Stomach (tissue), 9 donors: Measurements from ENCODE around the gene DHRS9. TPM values are rescaled to one million over a fixed set of nuclear protein-coding genes. Genes with fewer than 3 reads are reported as not detected.

ENCODE experiments used
- DNase-seq, 2 donors: peaks; one replicate each; pipeline versions ENCODE4 v3.0.0 to v3.0.0-alpha.2; 2013 to 2019
- H3K27ac ChIP-seq, 5 donors: fragments of 200-600 bp in 4 of 5; sonication (generic) in 4 of 5; one replicate each; pipeline ENCODE4 v1.5.1; 2013 to 2019; ENCODE audit warnings: mild to moderate bottlenecking in 1 of 5, moderate library complexity in 1 of 5
- H3K27me3 ChIP-seq, 3 donors: fragments of 200-600 bp; sonication (generic); one replicate each; pipeline ENCODE4 v1.5.1; 2017 to 2019; ENCODE audit warnings: mixed run types in 1 of 3
- H3K36me3 ChIP-seq, 4 donors: fragments of 200-600 bp; sonication (generic); 1 replicate in 3 of 4; 2 replicates in 1 of 4; pipeline ENCODE4 v1.5.1; 2016 to 2019
- H3K4me1 ChIP-seq, 4 donors: fragments of 200-600 bp; sonication (generic); one replicate each; pipeline ENCODE4 v1.5.1; 2016 to 2019
- H3K4me3 ChIP-seq, 4 donors: fragments of 200-600 bp; sonication (generic) in 3 of 4; one replicate each; pipeline ENCODE4 v1.5.1; 2016 to 2019; ENCODE audit warnings: mild to moderate bottlenecking in 1 of 4
- H3K9me3 ChIP-seq, 4 donors: fragments of 200-600 bp; sonication (generic); one replicate each; pipeline ENCODE4 v1.5.1; 2016 to 2019
- CTCF ChIP-seq, 7 experiments: fragments of 450-650 bp in 4 of 7; fragments of 200-600 bp in 3 of 7; sonication (generic) in 3 of 7; IDR thresholded peaks; one replicate each; pipeline ENCODE4 v1.5.1; 2016 to 2019; ENCODE audit warnings: antibody characterized with exemption in 7 of 7, control low read depth in 2 of 7, mild to moderate bottlenecking in 1 of 7
- EP300 ChIP-seq: sonication (generic); formaldehyde crosslinking; IDR thresholded peaks from one replicate; pipeline ENCODE4 v1.6.1; 2017; ENCODE audit warnings: antibody characterized with exemption
- POLR2A ChIP-seq, 4 donors: fragments of 450-650 bp; IDR thresholded peaks; one replicate each; pipeline ENCODE4 v1.6.1; 2016; ENCODE audit warnings: antibody characterized with exemption in 4 of 4, control low read depth in 2 of 4, mild to moderate bottlenecking in 1 of 4, moderate library complexity in 1 of 4
- POLR2AphosphoS5 ChIP-seq, 3 donors: sonication (generic); formaldehyde crosslinking; IDR thresholded peaks; one replicate each; pipeline ENCODE4 v1.6.1; 2016; ENCODE audit warnings: antibody characterized with exemption in 3 of 3
- WGBS, 5 donors: extraction: QIAGEN DNeasy Blood & Tissue Kit in 3 of 5; methylation state at CpG; one replicate each; pipeline versions ENCODE4 v1.1.5 to v1.1.7; 2013 to 2018; 5-methylcytosine and 5-hydroxymethylcytosine counted together
- intact Hi-C: fragments of 100-400 bp; cut with DNase I; formaldehyde crosslinking; loops from one replicate; pipeline ENCODE4 v1.15.1; 2023; ENCODE audit warnings: low total_unique reads
- polyA plus RNA-seq, 3 donors: library from polyadenylated mRNA; stranded (reverse); fragments of 200-250 nt; gene quantifications; one replicate each; pipeline ENCODE4 v1.2.3, GENCODE V29; 2013
- total RNA-seq, 5 donors: library from RNA; depleted of rRNA; stranded (reverse); fragments of >200 nt; gene quantifications; one replicate each; pipeline versions ENCODE4 v1.1.0 to v1.2.3, GENCODE V29; 2014 to 2016
- donor health status: healthy with polysubstance abuse.
- donor health status: Bipolar disorder and iron deficiency.
- donor health status: healthy.

The DHRS9 gene
- total and polyA plus RNA-seq, 8 donors: 1.3 to 19.3 (median 2.6) TPM; not detected in 1

GRCh38 chr2:169104848-169105247 is 35.5 kb downstream of the DHRS9 start:
- peaks cover 0 to 9% (median 4%) of the 10 kb centered on the region in 4 donors for H3K4me1 ChIP-seq
- H3K27ac ChIP-seq: no peak overlapping the region
- intact Hi-C loops: no loop called here
- TF ChIP-seq POLR2A (IDR thresholded peaks at IDR 0.05): no peak
- no peak for TF ChIP-seq EP300
- TF ChIP-seq CTCF (IDR thresholded peaks at IDR 0.05): no peak
- no peak for TF ChIP-seq POLR2AphosphoS5 (IDR thresholded peaks at IDR 0.05)
- 43 to 95% (median 92%) methylated on average over 1 of the region's 1 CpG for WGBS, 5 donors
- no peaks in the 10 kb centered on the region for H3K36me3 ChIP-seq
- no peaks in the 10 kb centered on the region for H3K9me3 ChIP-seq
- no peak for DNase-seq
- H3K4me3 ChIP-seq: no peak overlapping the region
- H3K27me3 ChIP-seq: no peaks in the 10 kb centered on the region

GRCh38 chr2:169105476-169105875 is 36.1 kb downstream of the DHRS9 start:
- intact Hi-C loops: no loop called here
- no peak for DNase-seq
- H3K27me3 ChIP-seq: no peaks in the 10 kb centered on the region
- no peak overlapping the region for H3K4me3 ChIP-seq
- H3K4me1 ChIP-seq: peaks cover 0 to 15% (median 5%) of the 10 kb centered on the region in 4 donors
- WGBS, 5 donors: 54 to 72% (median 60%) methylated on average over 1 of the region's 1 CpG
- H3K9me3 ChIP-seq: no peaks in the 10 kb centered on the region
- H3K27ac ChIP-seq: peak overlapping the region in 2 of 5 donors; percentile 43 to 67
- TF ChIP-seq EP300 (no peak), POLR2A (IDR thresholded peaks at IDR 0.05) (no peak), POLR2AphosphoS5 (IDR thresholded peaks at IDR 0.05) (no peak), CTCF (IDR thresholded peaks at IDR 0.05) (no peak)
- H3K36me3 ChIP-seq: no peaks in the 10 kb centered on the region

GRCh38 chr2:169106134-169106533 is 36.8 kb downstream of the DHRS9 start:
- no peak overlapping the region for H3K4me3 ChIP-seq
- H3K27ac ChIP-seq: peak overlapping the region in 3 of 5 donors; percentile 38 to 67 (median 43)
- H3K36me3 ChIP-seq: no peaks in the 10 kb centered on the region
- H3K9me3 ChIP-seq: no peaks in the 10 kb centered on the region
- no peak for TF ChIP-seq POLR2A (IDR thresholded peaks at IDR 0.05)
- no peak for TF ChIP-seq CTCF (IDR thresholded peaks at IDR 0.05)
- TF ChIP-seq EP300: no peak
- TF ChIP-seq POLR2AphosphoS5 (IDR thresholded peaks at IDR 0.05): no peak
- 87 to 97% (median 94%) methylated on average over 2 of the region's 2 CpGs for WGBS, 5 donors
- no peak for DNase-seq
- H3K27me3 ChIP-seq: no peaks in the 10 kb centered on the region
- intact Hi-C loops: no loop called here
- peaks cover 0 to 16% (median 5%) of the 10 kb centered on the region in 4 donors for H3K4me1 ChIP-seq

GRCh38 chr2:169106563-169107545 is 37.5 kb downstream of the DHRS9 start:
- TF ChIP-seq CTCF (IDR thresholded peaks at IDR 0.05): no peak
- no peak for TF ChIP-seq EP300
- no peak for TF ChIP-seq POLR2A (IDR thresholded peaks at IDR 0.05)
- no peak for TF ChIP-seq POLR2AphosphoS5 (IDR thresholded peaks at IDR 0.05)
- 75 to 88% (median 77%) methylated on average over 6 of the region's 6 CpGs for WGBS, 5 donors
- H3K4me3 ChIP-seq: no peak overlapping the region
- no peaks in the 10 kb centered on the region for H3K36me3 ChIP-seq
- H3K4me1 ChIP-seq: peaks cover 0 to 16% (median 5%) of the 10 kb centered on the region in 4 donors
- DNase-seq: no peak
- H3K27ac ChIP-seq: peak overlapping the region in 2 of 5 donors; percentile 38 to 43
- H3K9me3 ChIP-seq: no peaks in the 10 kb centered on the region
- intact Hi-C loops: no loop called here
- no peaks in the 10 kb centered on the region for H3K27me3 ChIP-seq
